WI38 (cell line): ENCODE measurements around the gene DDX1.

Experiments
- H3K4me3 ChIP-seq: 2 replicates; pipeline ENCODE4 v1.5.1; 2011; ENCODE audit warnings: low read depth, mild to moderate bottlenecking, control low read depth, low read length
- CTCF ChIP-seq: IDR thresholded peaks from 2 replicates; pipeline ENCODE4 v1.5.1; 2012; ENCODE audit warnings: low read depth, mild to moderate bottlenecking, control low read depth, low read length

Gene DDX1

GRCh38 chr2:15646661-15647060 is 55.0 kb downstream of the DDX1 start:
- H3K4me3 ChIP-seq, result no peak overlapping the region
- TF ChIP-seq CTCF, result no peak

GRCh38 chr2:15647622-15648590 is 56.2 kb downstream of the DDX1 start:
- no peak for TF ChIP-seq CTCF
- no peak overlapping the region for H3K4me3 ChIP-seq

- no peak overlapping the region for H3K4me3 ChIP-seq
- TF ChIP-seq CTCF, result no peak
Measured at GRCh38 chr2:15648593-15649525, 57.2 kb downstream of the DDX1 start.

- no peak for TF ChIP-seq CTCF
- no peak overlapping the region for H3K4me3 ChIP-seq
Measured at GRCh38 chr2:15649561-15650255, 58.0 kb downstream of the DDX1 start.

GRCh38 chr2:15650616-15651366 is 59.1 kb downstream of the DDX1 start:
- TF ChIP-seq CTCF, result no peak
- H3K4me3 ChIP-seq, result no peak overlapping the region

GRCh38 chr2:15651367-15651727 is 59.7 kb downstream of the DDX1 start:
- no peak for TF ChIP-seq CTCF
- H3K4me3 ChIP-seq, result no peak overlapping the region
